Hippocampal formation (tissue), 2 donors: ENCODE measurements around the gene CRYL1.

Source experiments
- DNase-seq, 2 donors: peaks; one replicate each; lab custom pipeline; 2025; lab: John Stamatoyannopoulos, UW

Gene CRYL1

DNA sequence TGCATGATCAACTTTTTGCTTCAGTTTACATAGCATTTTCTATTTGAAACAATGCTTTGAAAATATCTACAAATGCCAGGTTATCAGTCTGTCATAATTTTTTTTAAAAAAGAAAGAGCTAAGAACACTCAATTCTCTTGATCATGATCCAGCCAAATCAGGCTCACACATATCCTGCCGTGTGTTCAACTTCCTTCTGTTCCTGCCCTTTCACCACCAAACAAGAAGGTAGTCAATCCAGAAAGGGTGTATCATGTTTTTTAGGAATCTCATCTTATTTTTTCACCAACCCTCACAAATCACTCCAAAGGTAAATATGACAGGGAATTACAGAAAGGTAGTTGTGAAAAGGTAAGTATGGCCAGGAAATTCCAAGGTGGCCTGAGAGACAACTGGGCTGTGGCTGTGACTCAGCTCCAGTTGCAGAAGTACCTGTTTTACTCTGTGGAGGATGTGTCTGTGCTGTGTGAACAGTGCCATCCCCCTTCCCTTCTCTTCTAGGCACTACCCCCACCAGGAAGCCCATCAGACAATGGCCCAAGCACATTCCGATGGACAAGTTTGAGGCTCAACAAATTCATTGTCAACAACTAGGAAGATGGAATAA lies 154.7 kb downstream of the CRYL1 start:
- no peak for DNase-seq

DNA sequence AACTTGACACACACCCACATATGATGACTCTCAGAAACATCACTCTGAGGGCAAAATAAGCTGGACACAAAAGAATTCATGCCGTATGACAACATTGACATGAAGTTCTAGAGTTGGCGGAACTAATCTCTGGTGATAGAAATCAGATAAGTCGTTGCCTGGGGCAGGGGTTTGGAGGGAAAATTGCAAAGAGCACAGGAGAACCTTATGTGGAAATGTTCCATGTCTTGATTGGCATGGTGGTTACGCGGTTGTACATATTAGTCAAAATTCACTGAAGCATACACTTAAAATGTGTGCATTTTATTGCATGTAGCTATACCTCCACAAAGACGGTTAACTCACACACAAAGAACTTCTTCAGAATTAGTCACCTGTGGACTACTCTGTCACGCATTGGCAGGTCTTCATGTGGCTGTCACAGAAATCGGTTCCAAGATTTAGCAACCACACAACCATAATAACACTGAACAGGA lies 155.7 kb downstream of the CRYL1 start:
- no peak for DNase-seq

DNA sequence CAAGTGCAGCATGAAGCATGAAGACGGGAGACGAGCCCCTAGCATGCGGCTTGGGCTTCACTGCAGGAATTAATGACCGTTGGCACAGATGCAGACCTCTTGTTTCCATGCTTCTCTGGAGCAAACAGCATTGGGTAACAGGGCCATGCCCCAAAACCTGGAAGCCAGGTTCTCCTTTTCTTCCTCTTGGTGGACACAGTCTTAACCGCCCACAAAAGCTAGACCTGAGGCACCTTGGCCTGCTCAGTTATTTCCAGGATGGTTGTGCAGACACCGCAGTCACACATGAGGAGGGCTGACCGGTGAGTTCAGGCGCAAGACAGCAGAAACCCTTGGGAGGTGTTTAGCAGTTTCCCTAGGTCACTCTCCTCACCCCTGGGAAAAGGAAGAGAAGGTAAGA lies 159.6 kb downstream of the CRYL1 start:
- DNase-seq, result no peak

GRCh38 chr13:20363603-20364002 lies 162.1 kb downstream of the CRYL1 start:
- no peak for DNase-seq

DNA sequence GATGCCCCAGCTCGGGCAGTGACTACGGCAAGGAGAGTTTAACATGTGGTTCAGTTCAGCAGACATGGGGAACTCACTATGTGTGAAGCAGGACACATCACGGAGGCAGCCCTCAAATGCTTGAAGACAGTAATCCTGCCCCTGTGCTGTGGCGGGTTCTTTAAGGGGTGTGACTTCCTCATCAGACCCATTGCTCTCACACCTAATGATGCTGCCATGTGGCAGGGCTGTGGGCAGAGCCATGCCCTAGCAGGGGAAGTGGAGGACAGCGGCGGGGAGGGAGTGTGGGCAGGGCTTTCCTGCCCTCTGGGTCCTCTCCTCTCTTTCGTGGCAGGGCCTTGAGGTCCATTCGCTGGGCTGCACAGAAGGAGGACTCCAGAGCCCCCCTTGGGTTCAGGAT lies 162.5 kb downstream of the CRYL1 start:
- DNase-seq, result no peak

GRCh38 chr13:20362484-20363041 lies 163.1 kb downstream of the CRYL1 start:
- no peak for DNase-seq

- DNase-seq, result no peak
Measured at GRCh38 chr13:20360835-20361412, 164.7 kb downstream of the CRYL1 start.

DNA sequence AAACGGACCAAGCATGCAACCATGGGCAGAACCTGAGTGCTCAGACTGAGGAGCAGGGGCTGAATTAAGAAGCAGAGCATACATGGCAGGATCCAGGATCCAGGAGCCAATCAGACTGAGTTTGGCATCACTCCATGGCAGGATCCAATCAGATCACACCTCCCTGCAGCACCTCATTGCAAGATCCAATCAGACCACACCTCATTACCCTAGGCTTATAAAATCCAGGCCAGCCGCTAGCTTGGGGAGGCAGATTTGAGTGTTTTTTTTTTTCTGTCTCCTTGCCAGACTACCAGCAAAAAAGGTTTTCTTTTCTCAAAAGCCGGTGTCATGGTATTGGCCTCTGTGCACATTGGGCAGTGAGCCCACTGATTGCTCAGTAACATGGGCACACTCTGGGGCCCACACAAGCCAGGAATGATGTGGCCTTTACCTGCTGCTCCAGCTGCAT lies 165.6 kb downstream of the CRYL1 start:
- DNase-seq, result no peak

- DNase-seq, result no peak
Measured at GRCh38 chr13:20359335-20359734, 166.3 kb downstream of the CRYL1 start.

- no peak for DNase-seq
Measured at GRCh38 chr13:20358022-20358421, 167.6 kb downstream of the CRYL1 start.

- DNase-seq, result no peak
Measured at GRCh38 chr13:20356444-20356843, 169.2 kb downstream of the CRYL1 start.

DNA sequence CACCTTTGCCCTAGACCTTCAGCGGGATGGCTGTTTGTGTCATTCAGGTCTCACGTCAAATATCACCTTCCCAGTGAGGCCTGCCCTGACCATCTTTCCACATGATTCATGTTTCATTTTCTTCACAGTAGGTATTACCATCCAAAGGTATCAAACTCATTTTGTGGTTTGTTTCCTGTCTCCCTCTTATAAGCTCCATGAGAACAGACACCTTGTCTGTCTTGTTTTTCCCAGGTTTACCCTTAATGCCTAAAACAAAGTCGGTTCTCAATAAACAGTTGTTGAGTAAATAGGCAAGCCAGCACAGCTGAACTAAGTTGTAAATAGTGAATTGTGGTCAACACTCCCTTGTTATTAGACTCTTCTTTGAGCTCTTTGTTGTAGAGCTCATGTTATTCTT lies 170.9 kb downstream of the CRYL1 start:
- DNase-seq, result no peak

DNA sequence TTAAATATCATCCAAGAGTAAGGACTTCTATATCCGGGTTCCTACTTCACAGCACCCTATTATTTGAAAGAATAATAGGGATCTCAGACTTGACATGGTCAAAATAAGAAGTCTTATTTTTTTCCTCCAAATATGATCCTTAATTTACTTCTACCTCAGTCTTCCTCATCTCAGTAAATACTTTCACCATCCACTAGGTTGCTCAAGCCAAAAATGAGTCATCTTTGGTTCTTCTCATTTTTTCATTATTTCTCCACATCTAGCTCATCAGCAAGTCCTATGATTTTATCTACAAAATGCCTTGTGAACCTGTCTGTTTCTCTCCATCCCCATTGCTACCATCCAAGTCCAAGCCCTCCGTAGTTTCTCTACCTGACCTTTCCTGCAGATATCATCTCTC lies 171.7 kb downstream of the CRYL1 start:
- no peak for DNase-seq
